C4-2B (cell line): Measurements from ENCODE around the gene ACE.
A peak's percentile ranks its signal among the peaks of the same experiment; 100 is the strongest.

Source experiments
- H3K27ac ChIP-seq: fragments of 450-650 bp; 2 replicates; pipeline ENCODE4 v1.5.1; 2017
- CTCF ChIP-seq: fragments of 450-650 bp; conservative IDR thresholded peaks from 2 replicates; pipeline ENCODE4 v1.5.1; 2017; ENCODE audit warnings: mild to moderate bottlenecking
- ZFX ChIP-seq: fragments of 450-650 bp; IDR thresholded peaks from 2 replicates; pipeline ENCODE4 v1.6.1; 2017

Gene ACE

DNA sequence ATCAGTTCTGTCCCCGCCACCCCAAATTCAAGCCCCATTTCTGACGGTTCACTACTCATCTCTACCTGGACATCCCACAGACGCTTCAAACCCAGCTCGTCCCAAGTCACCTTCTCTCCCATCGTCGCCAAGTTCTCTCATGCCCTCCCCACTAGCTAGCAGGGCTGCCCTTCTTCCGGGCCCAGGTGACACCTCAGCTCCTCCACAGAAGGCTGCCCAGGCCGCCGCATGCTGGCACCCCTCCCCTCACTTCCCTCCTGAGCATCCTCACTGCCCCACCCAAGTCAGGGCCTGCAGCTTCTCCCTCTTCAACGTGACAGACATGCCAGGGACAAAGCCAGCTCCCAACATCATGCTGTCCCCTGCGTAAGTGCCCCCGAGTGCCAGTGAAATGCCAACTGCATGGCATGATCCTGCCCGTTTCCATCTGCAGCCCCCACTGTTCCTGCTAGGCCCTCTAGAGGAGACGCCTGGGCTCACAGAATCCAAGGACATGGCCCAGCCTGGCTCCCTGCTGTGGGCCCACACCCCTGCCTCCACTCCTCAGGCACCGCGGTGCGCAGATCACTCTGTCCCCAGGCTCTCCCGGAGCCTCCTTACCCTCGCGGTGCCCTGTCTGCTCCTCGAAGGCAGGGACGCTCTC is 36.6 kb upstream of the ACE start:
- H3K27ac ChIP-seq: peak overlapping the region; percentile 12; the same call in 1 of the 2 replicates
- TF ChIP-seq CTCF: no peak

GRCh38 chr17:63440770-63441335 is 36.0 kb upstream of the ACE start:
- TF ChIP-seq ZFX: no peak
- no peak for TF ChIP-seq CTCF
- H3K27ac ChIP-seq: peak overlapping the region; percentile 12; the same call in 1 of the 2 replicates

DNA sequence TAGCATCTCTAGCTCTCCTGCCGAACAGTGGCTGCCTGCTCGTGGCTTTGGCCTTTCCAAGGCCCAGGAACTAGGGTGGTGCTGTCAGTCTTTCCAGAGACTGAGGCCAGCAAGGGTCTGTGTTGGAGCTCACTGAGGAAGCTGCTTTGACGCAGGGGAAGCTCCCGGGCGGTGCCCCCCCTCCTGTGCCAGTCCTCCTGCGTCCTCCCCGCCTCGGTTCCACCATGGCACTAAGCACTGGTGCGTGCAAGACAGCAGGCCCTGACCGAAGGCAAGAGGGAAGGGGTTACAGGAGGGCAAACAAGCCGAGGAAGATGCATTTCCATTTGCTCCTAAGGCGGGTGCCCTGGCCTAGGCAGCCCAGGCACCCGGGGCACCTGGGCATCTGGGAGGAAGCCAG is 35.2 kb upstream of the ACE start:
- no peak overlapping the region; the same call in 1 of the 2 replicates for H3K27ac ChIP-seq
- no peak for TF ChIP-seq ZFX
- TF ChIP-seq CTCF: no peak

DNA sequence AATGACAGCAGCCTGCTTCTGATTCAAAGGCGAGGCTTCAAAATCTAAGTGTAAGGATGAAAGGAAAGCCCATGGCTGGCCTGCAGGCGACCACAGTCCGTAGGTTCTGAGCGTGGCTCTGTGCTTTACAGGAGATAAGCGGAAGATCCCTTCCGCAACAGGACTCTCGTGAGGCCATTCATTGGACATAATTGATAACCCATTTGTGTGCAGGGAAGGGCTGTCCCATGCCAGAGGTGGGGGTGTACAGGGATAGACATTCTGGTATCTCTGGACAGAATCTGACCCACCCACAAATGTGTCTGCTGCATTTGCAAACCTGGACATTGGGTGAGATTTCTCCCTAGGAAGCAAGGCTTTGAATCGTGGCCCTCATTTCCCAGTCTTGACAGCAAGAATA is 34.8 kb upstream of the ACE start:
- H3K27ac ChIP-seq: peak overlapping the region; percentile 9; the same call in 1 of the 2 replicates
- no peak for TF ChIP-seq ZFX

DNA sequence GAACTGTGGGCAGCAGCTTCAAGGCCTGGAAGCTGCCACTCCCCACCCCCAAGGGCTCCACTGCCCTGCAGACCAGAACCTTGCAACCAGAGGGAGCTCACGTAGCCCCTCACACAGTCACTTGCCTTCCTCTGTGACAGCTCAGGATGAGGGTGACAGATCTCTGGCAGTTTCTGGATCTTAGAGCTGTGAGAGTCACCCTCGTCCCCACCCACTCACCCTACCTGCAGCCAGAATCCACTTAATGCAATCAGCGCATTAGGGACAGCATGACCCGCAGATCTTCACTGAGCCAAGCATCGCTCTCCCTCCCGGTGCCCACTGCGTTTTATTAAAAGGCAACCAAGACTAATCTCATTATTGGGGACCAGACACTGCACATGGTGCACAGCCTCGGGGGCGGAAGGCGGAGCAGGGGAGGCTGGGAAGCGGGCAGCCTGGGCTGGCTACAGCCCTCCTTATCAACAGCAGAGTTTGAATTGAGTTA is 34.3 kb upstream of the ACE start:
- TF ChIP-seq ZFX (no peak), CTCF (no peak)
- H3K27ac ChIP-seq: peak overlapping the region; percentile 9; the same call in 1 of the 2 replicates

DNA sequence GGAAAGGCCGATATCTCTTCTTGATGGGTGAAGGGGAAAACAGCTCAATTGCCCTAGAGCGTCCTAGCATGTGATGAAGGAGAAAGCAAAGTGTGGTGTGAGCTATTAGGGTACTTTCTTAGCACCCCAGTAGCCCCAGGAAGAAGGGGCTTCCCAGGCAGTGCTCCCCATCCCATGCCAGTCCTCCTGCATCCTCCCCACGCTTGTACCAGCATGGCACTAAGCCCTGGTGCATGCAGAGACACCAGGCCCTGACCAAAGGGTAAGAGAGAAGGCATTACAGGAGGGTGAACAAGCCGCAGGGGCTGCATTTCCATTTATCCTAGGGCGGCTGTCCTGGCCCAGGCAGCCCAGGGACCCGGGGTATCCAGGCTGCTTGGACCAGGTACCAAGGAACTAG is 33.8 kb upstream of the ACE start:
- H3K27ac ChIP-seq: peak overlapping the region; percentile 9; the same call in 1 of the 2 replicates
- no peak for TF ChIP-seq ZFX

DNA sequence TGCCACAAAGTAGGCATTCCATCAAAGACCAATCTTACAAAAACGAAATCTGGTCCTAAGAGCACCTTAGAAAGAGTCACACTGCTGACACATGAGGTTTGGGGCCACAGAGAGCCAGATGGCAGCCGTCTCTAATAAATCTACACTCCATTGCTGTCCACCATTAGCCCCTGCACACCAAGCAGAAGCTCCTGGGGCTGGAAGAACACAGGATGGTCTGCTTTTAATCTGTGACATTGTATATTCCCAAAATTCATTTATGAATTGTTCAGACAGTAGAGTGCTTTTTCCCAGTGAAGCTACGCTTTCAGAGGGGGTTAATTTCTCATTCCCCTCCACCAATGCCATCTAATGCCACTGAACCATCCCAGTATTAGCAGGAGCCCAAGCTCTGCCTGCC is 32.4 kb upstream of the ACE start:
- TF ChIP-seq CTCF: no peak
- no peak for TF ChIP-seq ZFX
- H3K27ac ChIP-seq: peak overlapping the region; percentile 100

GRCh38 chr17:63445065-63445464 is 31.8 kb upstream of the ACE start:
- no peak for TF ChIP-seq CTCF
- TF ChIP-seq ZFX: no peak
- H3K27ac ChIP-seq: peak overlapping the region; percentile 100
